NB4 (cell line): ENCODE measurements around the gene SHTN1.

Experiments
- DNase-seq: peaks from one replicate; pipeline ENCODE4 v3.0.0; 2010; ENCODE audit warnings: low read depth
- H3K4me3 ChIP-seq: one replicate; pipeline ENCODE4 v1.5.1; 2011; ENCODE audit warnings: mild to moderate bottlenecking, low read depth, low read length, moderate library complexity
- CTCF ChIP-seq: IDR thresholded peaks from one replicate; pipeline ENCODE4 v1.5.1; 2012; ENCODE audit warnings: low read depth, low read length
- MAX ChIP-seq: IDR thresholded peaks from 2 replicates; pipeline ENCODE4 v1.6.1; 2011; ENCODE audit warnings: low read depth, low read length
- MYC ChIP-seq: IDR thresholded peaks from 2 replicates; pipeline ENCODE4 v1.6.1; 2011; ENCODE audit warnings: low read depth, low read length
- POLR2A ChIP-seq: IDR thresholded peaks from 2 replicates; pipeline ENCODE4 v1.6.1; 2011; ENCODE audit warnings: mild to moderate bottlenecking; ENCODE audit not compliant: insufficient read length; ENCODE audit errors: extremely low read depth

Gene SHTN1

GRCh38 chr10:116848032-116848943 lies 156.7 kb downstream of the SHTN1 start:
- TF ChIP-seq MAX (no peak), MYC (no peak), CTCF (no peak), POLR2A (no peak)
- DNase-seq, result peak; percentile 9
- no peak overlapping the region for H3K4me3 ChIP-seq

GRCh38 chr10:116845823-116846222 lies 159.2 kb downstream of the SHTN1 start:
- TF ChIP-seq MAX, result no peak
- TF ChIP-seq MYC, result no peak
- TF ChIP-seq CTCF, result no peak
- no peak for TF ChIP-seq POLR2A

GRCh38 chr10:116840389-116841075 lies 164.5 kb downstream of the SHTN1 start:
- DNase-seq, result no peak
- TF ChIP-seq POLR2A (no peak), CTCF (no peak), MAX (no peak), MYC (no peak)
- no peak overlapping the region for H3K4me3 ChIP-seq

More at GRCh38 chr10:116845823-116846222, 159.2 kb downstream of the SHTN1 start:
- DNase-seq, result no peak
- H3K4me3 ChIP-seq, result no peak overlapping the region

GRCh38 chr10:116838143-116838725 lies 166.8 kb downstream of the SHTN1 start:
- TF ChIP-seq POLR2A (no peak), CTCF (no peak), MYC (no peak), MAX (no peak)
- no peak for DNase-seq
- no peak overlapping the region for H3K4me3 ChIP-seq

GRCh38 chr10:116836902-116837523 lies 168.0 kb downstream of the SHTN1 start:
- no peak for DNase-seq
- no peak for TF ChIP-seq CTCF
- no peak for TF ChIP-seq POLR2A
- no peak for TF ChIP-seq MAX
- no peak for TF ChIP-seq MYC
- H3K4me3 ChIP-seq, result no peak overlapping the region
